HG03039 (cell line): ENCODE measurements around the gene NUMBL.
A peak's percentile ranks its signal among the peaks of the same experiment; 100 is the strongest.
"Not testable (repeated sequence)": the region's sequence is repeated elsewhere in the genome, so short reads cannot be mapped to it uniquely, and the experiment has no call there.

Experiments
- ATAC-seq: cut with Tn5 transposase; IDR thresholded peaks from one replicate; pipeline ENCODE4 v1.9.1; 2021; ENCODE audit warnings: mild to moderate bottlenecking, moderate library complexity; ENCODE audit not compliant: unreplicated experiment

NUMBL gene

GRCh38 chr19:40667602-40668001, 22.8 kb downstream of the NUMBL start:
- no peak for ATAC-seq

GRCh38 chr19:40666803-40667438, 23.5 kb downstream of the NUMBL start:
- no peak for ATAC-seq

- no peak for ATAC-seq
These were observed 26.5 kb downstream of the NUMBL start for GRCh38 chr19:40663695-40664692.

- ATAC-seq, result peak; percentile 79
These were observed 27.3 kb downstream of the NUMBL start for GRCh38 chr19:40662925-40663694.

GRCh38 chr19:40661616-40662015, 28.8 kb downstream of the NUMBL start:
- no peak for ATAC-seq

GRCh38 chr19:40659566-40659965, 30.9 kb downstream of the NUMBL start:
- ATAC-seq, result no peak

GRCh38 chr19:40659116-40659515, 31.3 kb downstream of the NUMBL start:
- no peak for ATAC-seq

GRCh38 chr19:40658031-40658430, 32.4 kb downstream of the NUMBL start:
- no peak for ATAC-seq

GRCh38 chr19:40655684-40656083, 34.8 kb downstream of the NUMBL start:
- ATAC-seq, result not testable (repeated sequence)

- ATAC-seq, result not testable (repeated sequence)
These were observed 38.1 kb downstream of the NUMBL start for GRCh38 chr19:40652303-40652702.

- ATAC-seq, result no peak
These were observed 39.6 kb downstream of the NUMBL start for GRCh38 chr19:40650749-40651305.

GRCh38 chr19:40649903-40650675, 40.4 kb downstream of the NUMBL start:
- not testable (repeated sequence) for ATAC-seq

GRCh38 chr19:40646743-40647254, 43.7 kb downstream of the NUMBL start:
- ATAC-seq, result no peak

- no peak for ATAC-seq
These were observed 47.6 kb downstream of the NUMBL start for GRCh38 chr19:40642757-40643305.

- no peak for ATAC-seq
These were observed 48.3 kb downstream of the NUMBL start for GRCh38 chr19:40642051-40642706.

- no peak for ATAC-seq
These were observed 49.2 kb downstream of the NUMBL start for GRCh38 chr19:40641281-40641680.

GRCh38 chr19:40640744-40641143, 49.7 kb downstream of the NUMBL start:
- no peak for ATAC-seq

GRCh38 chr19:40639638-40639982, 50.8 kb downstream of the NUMBL start:
- ATAC-seq, result no peak

GRCh38 chr19:40638327-40638726, 52.1 kb downstream of the NUMBL start:
- ATAC-seq, result no peak
